Lung (tissue), 12 donors: ENCODE measurements around the gene CEP72. TPM values are rescaled to one million over a fixed set of nuclear protein-coding genes. Genes with fewer than 3 reads are reported as not detected.

ENCODE experiments used
- ATAC-seq: fragments of 200-7000 bp; cut with Tn5 transposase; one replicate; pipeline ENCODE4 v1.9.1; 2020; ENCODE audit warnings: moderate number of reproducible peaks; ENCODE audit not compliant: insufficient read depth, low FRiP score
- DNase-seq, 3 donors: peaks; one replicate each; pipeline ENCODE4 v3.0.0-alpha.2; 2013 to 2017
- H3K27ac ChIP-seq, 2 donors: one replicate each; pipeline ENCODE4 v1.5.1; 2013; ENCODE audit warnings: mild to moderate bottlenecking in 2 of 2, moderate library complexity in 2 of 2, control low read depth in 1 of 2, inconsistent platforms in 1 of 2, low read depth in 1 of 2, low read length in 1 of 2
- H3K27me3 ChIP-seq, 3 donors: one replicate each; pipeline ENCODE4 v1.5.1; 2013; ENCODE audit warnings: low read length in 2 of 3; ENCODE audit not compliant: control insufficient read depth in 3 of 3, insufficient read depth in 3 of 3
- H3K36me3 ChIP-seq, 4 donors: one replicate each; pipeline ENCODE4 v1.5.1; 2013; ENCODE audit warnings: low read length in 4 of 4, mild to moderate bottlenecking in 1 of 4, moderate library complexity in 1 of 4; ENCODE audit not compliant: control insufficient read depth in 4 of 4, insufficient read depth in 4 of 4
- H3K4me1 ChIP-seq, 5 donors: one replicate each; pipeline ENCODE4 v1.5.1; 2013; ENCODE audit warnings: low read length in 5 of 5, mild to moderate bottlenecking in 2 of 5, moderate library complexity in 1 of 5; ENCODE audit not compliant: control insufficient read depth in 5 of 5, insufficient read depth in 5 of 5
- H3K4me3 ChIP-seq: one replicate; pipeline ENCODE4 v1.5.1; 2013; ENCODE audit warnings: mild to moderate bottlenecking, control low read depth, moderate library complexity
- H3K9ac ChIP-seq, 2 donors: one replicate each; pipeline ENCODE4 v1.5.1; 2013; ENCODE audit warnings: low read length in 2 of 2, control low read depth in 1 of 2; ENCODE audit not compliant: insufficient read depth in 1 of 2
- H3K9me3 ChIP-seq, 4 donors: one replicate each; pipeline ENCODE4 v1.5.1; 2013; ENCODE audit warnings: low read length in 3 of 4, mild to moderate bottlenecking in 1 of 4, moderate library complexity in 1 of 4; ENCODE audit not compliant: control insufficient read depth in 4 of 4, insufficient read depth in 3 of 4
- WGBS, 2 donors: extraction: QIAGEN DNeasy Blood & Tissue Kit; methylation state at CpG; one replicate each; pipeline ENCODE4 v1.1.7; 2013; 5-methylcytosine and 5-hydroxymethylcytosine counted together
- polyA plus RNA-seq, 2 donors: library from polyadenylated mRNA; stranded (reverse); fragments of 200-250 nt; gene quantifications; one replicate each; pipeline ENCODE4 v1.2.1, GENCODE V29; 2013
- total RNA-seq, 2 donors: library from RNA; depleted of rRNA in 1 of 2; stranded (reverse); fragments of >200 nt in 1 of 2; gene quantifications; one replicate each; pipeline ENCODE4 v1.2.1, GENCODE V29; 2014 to 2021
- TF ChIP-seq, protein P1 (sequence below): IDR thresholded peaks from 2 replicates; pipeline ENCODE4 v1.5.1; 2012; ENCODE audit warnings: mild to moderate bottlenecking; ENCODE audit errors: control extremely low read depth, extremely low read depth
- donor health status: control.
- donor health status: control.
- donor health status: Bipolar disorder and iron deficiency.
- donor health status: healthy.
- donor health status: DM: yes; HTN: yes; CAD: no.

CEP72 gene
- total and polyA plus RNA-seq, 4 donors: 3.1 to 12.1 (median 6.0) TPM

DNA sequence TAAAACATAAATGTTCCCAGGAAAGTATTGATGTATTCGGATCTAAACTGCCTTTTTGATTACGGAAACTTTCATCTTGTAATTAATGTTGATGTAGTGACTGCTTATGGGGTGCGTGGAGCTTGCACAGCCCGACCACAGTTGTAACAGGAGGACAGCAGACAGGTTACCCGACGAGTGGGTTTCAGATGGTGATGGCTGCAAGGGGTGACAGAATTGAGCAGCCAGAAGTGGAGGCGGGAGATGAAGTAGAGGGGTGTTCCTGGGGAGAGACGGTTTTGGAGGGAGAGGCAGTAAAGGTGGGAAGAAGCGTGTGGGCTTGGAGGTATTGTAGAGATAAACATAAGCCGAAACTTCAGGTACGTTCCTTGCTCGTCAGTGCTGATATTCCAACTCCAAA, 5.8 kb downstream of the CEP72 start:
- H3K9me3 ChIP-seq: no peaks in the 10 kb centered on the region
- TF ChIP-seq, protein P1, sequence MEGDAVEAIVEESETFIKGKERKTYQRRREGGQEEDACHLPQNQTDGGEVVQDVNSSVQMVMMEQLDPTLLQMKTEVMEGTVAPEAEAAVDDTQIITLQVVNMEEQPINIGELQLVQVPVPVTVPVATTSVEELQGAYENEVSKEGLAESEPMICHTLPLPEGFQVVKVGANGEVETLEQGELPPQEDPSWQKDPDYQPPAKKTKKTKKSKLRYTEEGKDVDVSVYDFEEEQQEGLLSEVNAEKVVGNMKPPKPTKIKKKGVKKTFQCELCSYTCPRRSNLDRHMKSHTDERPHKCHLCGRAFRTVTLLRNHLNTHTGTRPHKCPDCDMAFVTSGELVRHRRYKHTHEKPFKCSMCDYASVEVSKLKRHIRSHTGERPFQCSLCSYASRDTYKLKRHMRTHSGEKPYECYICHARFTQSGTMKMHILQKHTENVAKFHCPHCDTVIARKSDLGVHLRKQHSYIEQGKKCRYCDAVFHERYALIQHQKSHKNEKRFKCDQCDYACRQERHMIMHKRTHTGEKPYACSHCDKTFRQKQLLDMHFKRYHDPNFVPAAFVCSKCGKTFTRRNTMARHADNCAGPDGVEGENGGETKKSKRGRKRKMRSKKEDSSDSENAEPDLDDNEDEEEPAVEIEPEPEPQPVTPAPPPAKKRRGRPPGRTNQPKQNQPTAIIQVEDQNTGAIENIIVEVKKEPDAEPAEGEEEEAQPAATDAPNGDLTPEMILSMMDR: no peak
- DNase-seq (no peak), ATAC-seq (no peak)
- no peak overlapping the region for H3K27ac ChIP-seq
- H3K9ac ChIP-seq: no peak overlapping the region
- WGBS, 2 donors: 94 to 96% methylated on average over 12 of the region's 12 CpGs
- peaks cover 0 to 21% (median 5%) of the 10 kb centered on the region in 4 donors for H3K36me3 ChIP-seq
- H3K4me3 ChIP-seq: no peak overlapping the region
- no peaks in the 10 kb centered on the region for H3K27me3 ChIP-seq
- H3K4me1 ChIP-seq: peaks cover 0 to 3% (median 0%) of the 10 kb centered on the region in 5 donors

DNA sequence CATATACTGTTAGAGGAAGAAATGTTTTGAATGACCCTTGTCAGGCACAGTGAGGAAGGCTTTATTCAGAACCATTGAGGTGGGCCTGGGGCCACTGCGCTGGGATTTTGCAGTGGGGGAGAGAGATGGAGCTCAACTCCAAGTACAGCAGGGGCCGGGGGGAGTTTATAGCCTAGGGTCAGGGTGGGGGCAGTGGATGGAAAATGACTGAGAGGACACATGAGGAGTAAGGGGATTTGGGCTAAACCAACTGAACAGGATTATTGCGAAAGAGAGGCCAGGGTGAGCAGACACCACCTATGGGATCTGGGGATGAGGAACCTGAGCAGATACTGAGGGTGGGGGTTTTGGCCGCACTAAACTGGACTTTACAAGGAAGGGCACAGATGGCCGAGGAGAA, 6.3 kb downstream of the CEP72 start:
- 95 to 96% methylated on average over 5 of the region's 5 CpGs for WGBS, 2 donors
- Histone ChIP-seq H3K27ac (no peak overlapping the region), H3K27me3 (no peaks in the 10 kb centered on the region), H3K4me3 (no peak overlapping the region), H3K9me3 (no peaks in the 10 kb centered on the region), H3K4me1 (peaks cover 0 to 2% (median 0%) of the 10 kb centered on the region in 5 donors), H3K36me3 (peaks cover 0 to 21% (median 5%) of the 10 kb centered on the region in 4 donors), H3K9ac (no peak overlapping the region)
- DNase-seq (no peak), ATAC-seq (no peak)
- TF ChIP-seq, protein P1: no peak

DNA sequence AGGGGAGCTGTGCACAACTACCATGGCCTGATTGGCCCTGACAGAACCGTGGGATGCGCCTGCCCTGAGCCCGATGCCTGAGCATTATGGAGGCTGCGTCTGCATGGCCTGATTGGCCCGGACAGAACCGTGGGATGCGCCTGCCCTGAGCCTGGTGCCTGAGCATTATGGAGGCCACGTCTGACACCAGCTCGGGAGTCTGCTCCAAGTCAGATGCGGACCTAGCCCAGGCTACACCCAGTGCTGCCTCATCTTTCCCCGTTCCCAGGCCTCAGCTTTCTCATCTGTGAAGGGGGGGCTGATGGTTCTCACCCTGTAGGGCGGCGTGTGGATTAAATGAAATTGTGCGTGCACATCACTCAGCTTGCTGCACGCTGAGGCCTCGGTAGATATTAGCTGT, 7.3 kb downstream of the CEP72 start:
- no peaks in the 10 kb centered on the region for H3K27me3 ChIP-seq
- H3K27ac ChIP-seq: no peak overlapping the region
- H3K4me3 ChIP-seq: no peak overlapping the region
- H3K9ac ChIP-seq: no peak overlapping the region
- H3K36me3 ChIP-seq: peaks cover 0 to 23% (median 5%) of the 10 kb centered on the region in 4 donors
- 93 to 94% methylated on average over 16 of the region's 16 CpGs for WGBS, 2 donors
- DNase-seq: no peak
- TF ChIP-seq, protein P1: no peak
- H3K4me1 ChIP-seq: no peaks in the 10 kb centered on the region
- H3K9me3 ChIP-seq: no peaks in the 10 kb centered on the region
- no peak for ATAC-seq

DNA sequence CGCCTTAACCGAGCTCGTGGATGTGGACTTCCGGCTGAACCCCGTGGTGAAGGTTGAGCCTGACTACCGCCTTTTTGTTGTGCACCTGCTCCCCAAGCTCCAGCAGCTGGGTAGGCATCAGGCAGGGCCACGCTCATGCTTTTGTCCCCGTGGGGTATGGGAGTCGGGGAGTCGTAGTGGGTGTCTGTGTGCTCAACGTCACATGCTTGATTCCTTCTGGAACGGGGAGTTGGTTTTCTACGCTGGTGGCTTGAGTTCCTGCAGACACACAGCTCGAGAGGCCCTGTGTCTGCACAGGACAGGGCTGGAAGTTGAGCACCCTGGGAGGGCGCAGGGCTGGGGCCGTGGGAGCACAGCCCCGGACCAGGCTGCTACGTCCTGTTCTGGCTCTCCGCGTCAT, 8.0 kb downstream of the CEP72 start:
- no peak overlapping the region for H3K9ac ChIP-seq
- H3K4me1 ChIP-seq: no peaks in the 10 kb centered on the region
- H3K9me3 ChIP-seq: no peaks in the 10 kb centered on the region
- TF ChIP-seq, protein P1: no peak
- no peaks in the 10 kb centered on the region for H3K27me3 ChIP-seq
- 96 to 97% methylated on average over 20 of the region's 20 CpGs for WGBS, 2 donors
- ATAC-seq: no peak
- peaks cover 0 to 29% (median 5%) of the 10 kb centered on the region in 4 donors for H3K36me3 ChIP-seq
- no peak overlapping the region for H3K4me3 ChIP-seq
- no peak for DNase-seq
- no peak overlapping the region for H3K27ac ChIP-seq
